ENCODE results near the gene TTLL11.
"Not testable (repeated sequence)": the region's sequence is repeated elsewhere in the genome, so short reads cannot be mapped to it uniquely, and the experiment has no call there.

Gene TTLL11

DNA sequence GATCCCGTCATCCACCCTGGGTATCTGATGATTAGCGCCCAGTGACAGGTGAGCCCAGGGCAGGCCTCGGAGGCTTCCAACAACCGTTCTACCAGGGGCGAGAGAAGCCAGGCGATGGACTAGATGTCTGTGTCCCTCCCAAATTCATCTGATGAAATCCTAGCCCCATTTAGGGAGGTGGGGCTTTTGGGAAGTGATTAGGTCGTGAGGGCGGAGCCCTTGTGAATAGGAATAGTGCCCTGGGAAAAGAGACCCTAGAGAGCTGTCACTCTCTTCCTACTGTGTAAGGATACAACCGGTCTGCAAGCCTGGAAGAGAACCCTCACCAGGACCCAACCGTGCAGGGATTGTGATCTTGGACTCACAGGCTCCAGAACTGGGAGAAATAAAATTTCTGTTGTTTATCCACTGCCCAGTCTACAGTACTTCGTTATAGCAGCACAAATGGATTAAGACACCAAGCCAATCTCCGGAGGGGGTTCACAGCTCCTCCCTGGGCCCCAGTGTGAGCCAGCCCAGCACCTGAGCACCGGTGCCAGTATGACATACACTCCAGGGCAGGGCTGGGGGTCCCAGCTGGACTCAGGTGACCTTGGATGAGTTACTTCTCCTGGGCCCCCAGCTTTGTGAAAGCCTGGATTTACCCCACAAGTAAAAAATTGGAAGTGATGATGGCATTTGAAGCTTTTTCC lies 279.4 kb downstream of the TTLL11 start:
- no peak for DNase-seq (ENCODE audit: low read depth)

DNA sequence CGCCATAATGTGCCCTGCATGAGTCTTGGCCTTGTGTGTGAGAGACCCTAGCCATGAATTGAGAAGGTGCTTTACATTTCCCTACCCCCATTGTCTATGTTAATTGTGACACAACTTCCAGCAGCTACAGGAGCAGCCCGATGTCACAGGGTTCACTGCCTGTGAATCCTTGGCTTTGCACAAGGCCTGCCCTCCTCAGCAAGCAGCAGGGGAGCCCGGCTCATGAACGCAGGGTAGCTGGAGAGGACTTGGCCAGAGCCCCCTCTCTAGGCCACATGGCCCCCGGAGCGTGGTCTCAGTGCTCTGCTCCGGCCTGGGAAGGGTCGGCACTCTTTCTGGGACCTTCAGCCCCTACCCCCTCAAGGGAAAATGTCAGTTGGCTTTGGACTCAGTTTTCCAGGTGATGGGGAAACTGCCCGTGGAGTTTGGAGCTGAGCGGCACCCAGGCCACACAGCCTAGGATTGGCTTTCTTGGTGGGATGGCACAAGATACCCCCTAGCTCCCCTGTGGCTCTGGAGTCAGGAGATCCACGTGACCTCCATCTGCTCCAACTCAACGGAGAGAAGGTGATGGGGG lies 280.9 kb downstream of the TTLL11 start:
- DNase-seq (ENCODE audit: low read depth) = no peak

DNA sequence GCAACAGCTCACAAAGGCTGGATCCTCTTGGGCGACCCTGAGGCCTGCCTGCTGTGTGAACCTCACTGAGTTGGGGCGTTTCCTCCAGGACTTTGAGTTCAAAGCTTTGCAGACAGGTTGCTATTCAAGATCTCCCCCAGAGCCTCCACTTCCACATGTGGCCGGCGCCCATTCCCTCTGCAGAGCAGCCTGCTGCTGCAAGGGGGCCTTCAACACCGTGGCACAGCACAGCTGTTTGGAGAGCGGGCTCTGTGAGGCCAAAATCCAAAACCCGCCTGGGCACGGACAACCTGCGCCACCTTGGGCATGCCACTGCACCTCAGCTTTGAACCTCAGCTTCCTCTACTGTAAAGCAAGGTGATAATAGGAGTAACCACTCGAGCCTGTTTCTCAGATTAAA lies 281.4 kb downstream of the TTLL11 start:
- no peak for DNase-seq (ENCODE audit: low read depth)

DNA sequence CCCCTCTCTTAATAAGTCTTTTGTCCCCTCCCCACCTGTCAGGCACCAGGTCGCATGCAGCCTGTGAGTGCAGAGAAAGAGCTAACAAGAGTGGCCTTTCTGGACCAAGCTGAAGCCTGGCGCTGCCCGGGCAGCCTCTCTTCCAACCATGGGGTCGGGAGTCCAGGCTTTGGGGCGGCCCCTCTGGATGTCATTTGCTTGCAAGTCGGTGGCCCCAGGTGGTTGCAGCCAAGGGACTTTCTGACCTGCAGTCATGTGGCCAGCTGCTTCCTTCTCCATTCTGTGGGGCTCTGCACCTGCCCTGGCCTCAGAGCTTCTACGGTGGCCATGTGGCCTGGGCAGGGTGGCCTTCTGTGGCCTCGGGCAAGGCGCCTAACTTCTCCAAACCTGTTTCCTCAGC lies 282.0 kb downstream of the TTLL11 start:
- DNase-seq (ENCODE audit: low read depth) = no peak

DNA sequence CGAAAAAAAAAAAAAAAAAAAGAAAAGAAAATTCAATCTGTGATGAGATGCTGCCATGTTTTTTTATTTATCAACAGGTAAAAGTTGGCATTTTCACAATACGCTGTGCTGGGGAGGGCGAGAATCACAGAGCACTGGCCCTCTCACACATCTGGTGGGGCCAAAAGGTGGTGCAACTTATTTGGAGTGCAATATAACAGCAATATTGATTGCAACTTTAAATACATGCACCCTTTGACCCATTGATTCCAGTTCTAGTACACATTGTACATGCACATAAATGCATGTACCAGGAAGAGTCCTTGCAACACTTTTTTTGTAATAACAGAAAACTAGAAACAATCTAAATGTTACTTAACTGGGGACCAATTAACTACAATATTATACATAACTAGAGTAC lies 282.6 kb downstream of the TTLL11 start:
- no peak for DNase-seq (ENCODE audit: low read depth)

DNA sequence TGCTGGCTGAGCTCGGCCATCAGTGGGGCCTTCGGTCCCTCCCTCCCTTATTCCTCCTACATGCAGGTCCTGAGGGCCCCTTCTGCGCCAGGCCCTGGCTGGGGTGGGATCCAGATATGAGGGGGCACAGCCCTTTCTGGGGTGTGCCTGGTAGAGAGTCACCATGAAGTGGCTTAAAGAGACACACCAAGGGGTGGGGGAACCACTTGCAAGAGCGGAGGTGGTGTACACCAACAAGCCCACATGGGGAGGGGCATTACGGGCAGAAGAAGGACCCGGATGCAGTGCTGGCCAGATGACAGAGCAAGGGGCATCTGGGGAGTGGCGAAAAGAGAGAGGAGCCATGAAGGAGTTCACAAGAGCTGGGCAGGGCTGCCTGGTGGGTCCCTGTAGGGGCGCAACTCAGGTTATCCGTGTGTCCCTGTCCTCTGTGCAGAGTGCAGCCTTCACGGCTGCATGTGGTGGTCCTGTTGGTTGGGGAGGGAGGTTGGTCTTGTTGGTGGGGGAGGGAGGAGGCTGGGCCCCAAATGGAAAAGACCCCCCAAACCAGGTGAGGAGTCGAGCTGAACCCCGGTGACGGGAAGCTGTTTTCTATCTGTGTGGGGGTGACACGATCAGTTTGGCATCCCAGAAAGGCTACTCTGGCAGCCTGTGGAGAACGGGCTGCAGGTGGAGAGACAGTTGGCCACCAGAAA lies 283.6 kb downstream of the TTLL11 start:
- no peak for DNase-seq (ENCODE audit: low read depth)

DNA sequence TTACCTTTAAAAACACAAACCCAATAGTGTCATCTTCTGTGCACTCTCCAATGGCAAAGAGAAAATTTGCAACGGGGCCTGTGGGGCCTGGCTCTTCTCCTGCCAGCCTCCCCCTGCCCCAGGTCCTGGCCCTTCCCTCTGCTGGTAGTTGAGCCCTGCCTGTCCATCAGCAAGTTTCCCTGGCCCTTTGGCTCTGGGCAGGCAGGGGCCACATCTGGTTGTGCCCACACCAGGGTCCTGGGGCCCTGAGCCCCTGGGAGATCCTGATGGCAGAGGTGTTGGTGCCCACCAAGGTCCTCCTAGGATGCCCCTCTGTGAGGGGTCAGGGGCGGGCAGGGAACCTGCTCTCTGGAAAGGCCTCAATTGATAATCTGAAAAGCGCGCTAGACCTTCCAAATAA lies 284.3 kb downstream of the TTLL11 start:
- DNase-seq (ENCODE audit: low read depth) = no peak

DNA sequence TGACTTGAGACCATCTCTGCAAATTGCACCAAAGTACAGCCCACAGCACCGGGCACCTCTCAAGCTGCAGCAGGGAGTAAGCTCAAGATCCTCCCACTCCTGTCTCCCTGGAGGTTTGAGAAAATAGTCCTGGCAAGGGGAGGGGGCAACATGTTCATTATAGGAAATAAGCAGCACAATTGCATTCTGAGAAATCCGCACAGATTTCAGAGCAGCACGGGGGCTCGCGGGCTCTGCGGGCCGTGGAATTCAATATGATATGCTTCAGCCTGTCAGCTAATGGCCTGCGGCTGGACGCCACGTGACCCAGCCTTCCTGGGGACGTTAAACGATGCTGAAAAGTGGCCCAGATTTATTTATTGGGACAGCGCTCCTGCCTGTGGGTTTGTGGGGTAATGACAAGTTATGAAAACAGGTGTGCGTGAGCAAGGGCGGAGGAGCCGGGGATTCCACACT lies 285.3 kb downstream of the TTLL11 start:
- DNase-seq (ENCODE audit: low read depth) = no peak

DNA sequence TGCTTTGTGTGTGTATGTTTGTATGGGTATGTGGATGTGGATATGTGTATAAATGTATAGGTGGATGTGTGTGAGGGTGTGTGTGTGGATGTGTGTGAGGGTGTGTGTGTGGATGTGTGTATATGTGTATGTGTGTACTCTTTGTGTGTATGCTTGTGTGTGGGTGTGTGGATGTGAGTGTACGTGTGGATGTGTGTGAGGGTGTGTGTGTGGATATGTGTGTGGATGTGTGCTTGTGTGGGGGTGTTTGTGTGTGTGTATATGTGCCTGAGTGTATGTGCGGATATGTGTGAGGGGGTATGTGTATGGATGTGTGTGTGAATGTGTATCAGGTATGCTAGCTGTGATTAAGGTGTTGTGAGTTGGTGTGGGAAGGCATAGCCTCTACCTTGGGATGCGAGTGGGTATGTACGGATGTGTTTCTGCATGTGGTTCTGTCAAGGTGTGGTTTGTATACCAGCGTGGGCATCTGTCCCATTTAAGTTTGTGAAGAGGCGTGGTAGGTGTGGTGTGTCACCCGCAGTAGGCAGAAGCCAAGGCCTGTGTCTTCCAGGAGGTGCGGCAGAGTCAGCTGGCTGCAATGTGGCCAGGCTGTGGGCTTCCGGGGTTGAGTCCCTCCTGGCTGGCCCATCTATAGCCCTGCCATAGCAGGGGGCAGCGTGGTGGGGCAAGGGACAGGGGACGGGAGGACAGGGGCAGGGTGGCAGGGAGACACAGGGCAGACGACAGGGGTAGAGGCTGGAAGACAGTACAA lies 285.9 kb downstream of the TTLL11 start:
- no peak for DNase-seq (ENCODE audit: low read depth)

DNA sequence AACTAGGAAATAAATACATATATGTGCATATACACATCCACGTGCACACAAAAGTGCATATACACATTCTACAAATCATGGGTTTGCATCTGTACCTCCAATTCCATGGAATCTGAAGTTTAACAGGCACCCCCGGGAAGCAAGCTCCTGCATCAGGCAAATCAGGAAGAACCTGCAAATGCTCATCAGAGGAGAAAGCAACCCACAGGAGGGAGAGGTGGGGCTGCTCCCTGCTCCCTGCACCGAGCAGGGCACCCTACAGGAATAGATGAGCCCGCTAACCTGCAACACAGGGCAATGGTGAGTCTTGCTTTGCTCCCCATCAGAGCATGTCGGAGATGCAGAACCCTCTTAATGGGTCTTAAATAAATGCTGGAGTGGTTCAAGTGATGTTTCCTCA lies 290.4 kb downstream of the TTLL11 start:
- no peak for DNase-seq (ENCODE audit: low read depth)

DNA sequence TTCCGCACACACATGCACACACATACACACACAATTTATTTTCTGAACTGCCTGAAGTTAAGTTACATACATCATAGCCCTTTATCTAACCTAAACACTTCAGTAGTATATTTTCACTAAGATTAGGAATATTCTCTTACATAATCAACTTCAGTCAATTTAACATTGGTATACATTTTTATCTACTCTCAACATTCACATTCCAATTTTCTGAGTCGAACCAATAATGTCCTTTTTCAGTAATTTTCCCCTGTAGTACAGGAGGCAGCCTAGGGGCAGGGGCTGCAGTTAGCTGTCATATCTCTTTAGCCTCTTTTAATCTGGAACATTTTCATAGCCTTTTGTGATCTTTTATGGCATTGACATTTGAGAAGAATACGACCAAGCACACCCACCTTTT lies 291.5 kb downstream of the TTLL11 start:
- DNase-seq (ENCODE audit: low read depth) = peak; percentile 14

DNA sequence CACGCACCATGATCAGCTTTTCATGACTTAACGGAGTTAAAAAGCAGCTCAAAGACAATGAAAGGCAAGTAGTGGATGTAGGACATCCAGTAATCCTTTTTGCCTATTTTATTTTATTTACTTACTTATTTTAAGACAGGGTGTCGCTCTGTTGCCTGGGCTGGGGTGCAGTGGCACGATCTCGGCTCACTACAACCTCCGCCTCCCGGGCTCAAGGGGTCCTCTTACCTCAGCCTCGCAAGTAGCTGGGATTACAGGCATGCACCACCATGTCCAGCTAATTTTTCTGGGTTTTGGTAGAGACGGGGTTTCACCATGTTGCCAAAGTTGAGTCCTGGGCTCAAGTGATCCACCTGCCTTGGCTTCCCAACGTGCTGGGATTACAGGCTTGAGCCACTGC lies 292.7 kb downstream of the TTLL11 start:
- no peak for DNase-seq (ENCODE audit: low read depth)

DNA sequence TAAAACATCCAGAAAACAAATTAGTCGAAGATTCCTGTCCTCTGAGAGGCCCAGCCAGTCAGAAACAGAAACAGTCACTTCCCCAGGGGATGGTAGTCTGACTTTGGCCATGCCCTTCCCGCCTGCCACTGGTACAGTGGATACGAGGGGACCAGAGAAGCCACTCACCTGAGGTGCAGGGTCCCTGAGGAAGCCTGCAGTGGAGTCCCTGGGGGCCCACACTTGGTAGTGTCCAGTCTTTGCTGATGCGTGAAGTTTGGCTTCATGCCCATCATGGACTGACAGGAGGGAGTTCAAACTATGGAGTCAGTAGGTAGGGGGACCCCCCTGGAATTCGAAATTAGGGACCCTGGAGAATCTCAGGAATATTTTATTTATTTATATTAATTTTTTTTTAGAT lies 294.2 kb downstream of the TTLL11 start:
- no peak for DNase-seq (ENCODE audit: low read depth)

DNA sequence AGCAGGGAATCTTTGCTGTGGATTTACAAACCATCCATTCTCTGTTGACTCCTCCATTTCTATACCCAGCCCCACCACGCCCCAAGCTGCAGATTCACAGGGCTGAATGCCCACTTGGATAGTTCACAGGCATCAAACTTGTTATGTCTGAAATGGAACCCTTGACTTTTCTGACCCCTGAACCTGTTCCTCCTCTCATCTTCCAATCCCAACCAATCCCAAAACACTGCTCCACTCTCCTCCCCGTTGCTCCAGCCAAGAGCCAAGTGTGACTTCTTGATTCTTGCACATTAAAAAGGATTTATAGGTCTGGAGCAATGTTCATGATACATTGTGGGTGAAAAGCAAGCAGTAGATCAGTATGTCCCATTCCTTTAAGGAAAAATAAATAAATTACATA lies 296.0 kb downstream of the TTLL11 start:
- DNase-seq (ENCODE audit: low read depth) = no peak

DNA sequence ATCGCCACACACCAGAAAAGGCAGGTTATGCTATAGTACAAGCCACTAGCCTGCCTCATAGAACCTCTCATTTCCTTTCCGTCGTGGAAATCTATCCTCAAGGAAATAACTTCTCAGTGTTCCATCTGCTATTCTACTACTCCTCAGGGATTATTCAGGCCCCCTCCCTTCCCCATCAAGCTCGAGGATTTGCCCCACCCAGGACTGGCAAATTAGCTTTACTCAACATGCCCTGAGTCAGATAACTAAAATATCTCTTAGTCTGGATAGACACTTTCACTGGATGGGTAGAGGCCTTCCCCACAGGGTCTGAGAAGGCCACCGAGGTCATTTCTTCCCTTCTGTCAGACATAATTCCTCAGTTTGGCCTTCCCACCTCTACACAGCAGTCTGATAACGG lies 298.8 kb downstream of the TTLL11 start:
- DNase-seq (ENCODE audit: low read depth) = not testable (repeated sequence)

DNA sequence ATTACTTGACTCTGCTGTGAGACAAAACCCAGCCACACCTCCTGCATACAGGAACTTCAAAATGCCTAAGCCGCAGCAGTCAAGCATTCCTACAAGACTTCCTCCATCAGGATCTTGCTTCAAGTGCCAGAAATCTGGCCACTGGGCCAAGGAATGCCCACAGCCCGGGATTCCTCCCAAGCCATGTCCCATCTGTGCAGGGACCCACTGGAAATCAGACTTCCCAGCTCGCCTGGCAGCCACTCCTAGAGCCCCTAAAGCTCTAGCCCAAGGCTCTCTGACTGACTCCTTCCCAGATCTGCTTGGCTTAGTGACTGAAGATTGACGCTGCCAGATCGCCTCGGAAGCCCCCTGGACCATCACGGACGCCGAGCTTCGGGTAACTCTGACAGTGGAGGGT lies 300.6 kb downstream of the TTLL11 start:
- not testable (repeated sequence) for DNase-seq (ENCODE audit: low read depth)

DNA sequence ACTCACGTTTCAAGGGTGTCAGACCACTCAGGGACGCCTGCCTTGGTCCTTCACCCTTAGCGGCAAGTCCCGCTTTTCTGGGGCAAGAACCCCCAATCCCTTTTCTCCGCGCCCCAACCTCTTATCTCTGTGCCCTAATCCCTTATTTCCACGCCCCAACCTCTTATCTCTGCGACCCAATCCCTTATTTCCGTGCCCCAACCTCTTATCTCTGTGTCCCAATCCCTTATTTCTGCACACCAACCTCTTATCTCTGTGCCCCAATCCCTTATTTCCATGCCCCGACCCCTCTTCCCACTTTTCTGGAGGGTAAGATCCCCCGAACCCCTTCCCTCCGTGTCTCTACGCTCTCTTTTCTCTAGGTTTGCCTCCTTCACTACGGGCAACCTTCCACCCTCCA lies 302.3 kb downstream of the TTLL11 start:
- no peak for DNase-seq (ENCODE audit: low read depth)

DNA sequence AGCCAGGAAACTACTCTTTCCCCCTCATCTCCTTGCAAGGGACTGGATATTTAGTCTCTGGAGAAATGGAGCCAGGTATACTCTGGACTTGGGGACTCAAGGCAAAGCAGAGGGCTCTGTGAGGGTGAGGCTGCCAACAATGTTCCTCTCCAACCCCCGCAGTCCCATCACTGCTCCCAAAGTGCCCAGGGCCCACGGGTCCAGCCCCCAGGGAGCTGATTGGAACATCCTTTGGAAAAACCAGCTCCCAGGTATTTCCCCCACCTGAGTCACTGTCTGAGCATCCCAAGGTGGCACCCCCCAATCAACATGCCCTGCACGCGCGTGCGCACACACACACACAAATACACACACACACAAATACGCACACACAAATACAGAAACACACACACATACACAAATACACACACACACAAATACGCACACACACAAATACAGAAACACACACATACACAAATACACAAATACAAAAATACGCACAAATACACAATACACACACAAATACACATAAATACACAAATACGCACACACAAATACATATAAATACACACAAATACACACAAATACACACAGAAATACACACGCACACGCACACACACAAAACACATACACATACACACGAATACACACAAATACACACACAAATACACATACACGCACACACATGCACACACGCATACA lies 304.3 kb downstream of the TTLL11 start:
- DNase-seq (ENCODE audit: low read depth) = no peak

DNA sequence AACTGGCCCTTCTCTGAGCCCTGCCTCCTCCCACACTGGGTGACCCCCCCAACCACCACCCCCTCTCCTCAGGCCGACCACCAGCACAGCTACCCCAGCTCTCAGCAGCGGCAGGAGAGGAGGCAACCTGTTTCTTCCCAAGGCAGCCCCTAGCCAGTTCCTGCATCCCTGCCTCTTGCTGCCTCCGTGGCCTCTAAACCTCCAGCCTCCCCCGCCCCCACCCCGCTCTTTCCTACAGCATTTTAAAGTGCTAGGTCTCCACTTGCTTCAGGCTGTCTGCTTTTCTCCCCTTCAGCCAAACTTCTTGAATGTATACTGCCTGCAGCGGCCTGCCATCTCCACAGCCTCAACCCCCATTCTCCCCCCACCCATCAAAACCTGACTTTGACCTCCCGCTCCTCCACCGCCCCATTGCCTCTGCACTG lies 306.1 kb downstream of the TTLL11 start:
- DNase-seq (ENCODE audit: low read depth) = no peak

DNA sequence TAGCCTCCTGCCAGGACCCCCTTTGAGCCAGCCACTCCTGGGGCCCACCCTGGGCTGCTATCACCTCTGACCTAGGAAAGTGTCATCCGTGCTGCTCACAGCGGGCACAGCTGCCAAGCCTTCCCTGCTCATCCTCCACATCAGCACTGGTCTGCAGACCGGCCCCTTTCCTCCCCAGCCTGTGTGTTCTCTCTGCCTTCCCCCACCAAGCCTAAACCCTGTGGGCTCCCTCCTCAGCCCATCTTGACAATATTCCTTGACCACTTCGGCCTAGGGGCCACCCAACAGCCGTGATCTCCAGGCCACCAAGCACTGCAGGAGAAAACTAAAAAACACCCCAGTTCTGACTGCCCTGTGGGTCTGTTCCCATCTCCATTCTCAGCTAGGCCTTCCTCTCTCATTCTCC lies 306.6 kb downstream of the TTLL11 start:
- no peak for DNase-seq (ENCODE audit: low read depth)

DNA sequence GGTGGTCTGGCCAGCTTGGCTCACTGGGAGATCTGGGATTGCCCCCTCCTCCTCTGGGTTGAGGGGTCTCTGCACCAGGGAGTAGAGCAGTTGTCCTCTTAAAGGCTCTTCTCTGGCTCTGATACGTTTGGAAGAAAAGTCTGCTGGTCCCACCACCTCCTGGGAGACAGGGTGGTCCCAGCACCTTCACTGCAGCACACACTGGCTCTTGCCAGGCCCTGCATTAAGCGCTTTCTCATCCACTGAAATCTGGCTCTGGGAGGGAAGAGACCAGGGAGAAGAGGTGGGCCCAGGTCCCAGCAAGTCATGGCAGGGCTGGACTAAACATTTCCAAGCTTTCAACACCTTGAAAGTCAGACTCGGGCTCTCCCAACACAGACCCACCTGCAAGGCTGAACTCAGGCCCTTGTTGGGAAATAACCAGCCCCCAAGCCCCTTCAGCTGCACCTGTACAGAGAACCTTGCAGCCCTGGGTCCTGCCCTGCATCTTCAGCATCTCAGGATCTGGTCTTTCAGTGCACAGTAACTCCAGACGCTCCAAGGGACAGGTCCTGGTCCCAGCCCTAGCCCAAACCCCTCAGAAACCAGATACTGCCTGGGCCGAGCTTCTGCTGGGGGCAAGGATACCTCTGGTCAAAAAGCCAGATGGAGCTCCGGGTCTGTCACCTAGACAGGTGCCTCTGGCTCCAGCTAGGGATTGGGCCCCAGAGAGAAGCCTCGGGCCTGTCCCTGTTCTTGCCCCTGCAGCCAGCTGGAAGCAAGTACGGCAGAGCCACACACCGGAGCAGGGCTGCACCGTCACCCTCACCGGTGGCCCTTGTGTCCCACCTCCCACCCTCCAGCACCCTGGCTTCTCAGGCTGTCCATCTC lies 307.2 kb downstream of the TTLL11 start:
- DNase-seq (ENCODE audit: low read depth) = no peak
